CD4-positive, alpha-beta T cell treated with Interleukin-21 for 1 hour (primary cell): ENCODE measurements around the gene WBP1L.

Experiments
- DNase-seq: peaks from one replicate; pipeline ENCODE4 v3.0.0-alpha.2; 2020

The WBP1L gene

DNA sequence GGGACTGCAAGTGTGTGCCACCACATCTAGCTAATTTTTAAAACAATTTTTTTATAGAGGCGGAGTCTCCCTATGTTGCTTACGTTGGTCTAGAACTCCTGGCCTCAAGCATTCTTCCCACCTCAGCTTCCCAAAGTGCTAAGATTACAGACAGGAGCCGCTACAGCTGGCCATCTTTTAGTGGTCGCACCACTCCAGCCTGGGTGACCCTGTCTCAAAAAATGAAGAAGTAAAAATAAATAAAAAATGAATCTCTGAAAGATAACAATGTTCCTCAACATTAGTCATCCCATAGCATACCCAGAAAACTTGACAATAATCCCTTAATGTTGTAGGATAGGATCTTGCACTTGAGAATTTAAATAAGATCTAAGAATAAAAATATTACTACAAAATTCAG lies 18.2 kb downstream of the WBP1L start:
- DNase-seq = no peak

- no peak for DNase-seq
Measured at GRCh38 chr10:102762401-102763015, 18.8 kb downstream of the WBP1L start.

DNA sequence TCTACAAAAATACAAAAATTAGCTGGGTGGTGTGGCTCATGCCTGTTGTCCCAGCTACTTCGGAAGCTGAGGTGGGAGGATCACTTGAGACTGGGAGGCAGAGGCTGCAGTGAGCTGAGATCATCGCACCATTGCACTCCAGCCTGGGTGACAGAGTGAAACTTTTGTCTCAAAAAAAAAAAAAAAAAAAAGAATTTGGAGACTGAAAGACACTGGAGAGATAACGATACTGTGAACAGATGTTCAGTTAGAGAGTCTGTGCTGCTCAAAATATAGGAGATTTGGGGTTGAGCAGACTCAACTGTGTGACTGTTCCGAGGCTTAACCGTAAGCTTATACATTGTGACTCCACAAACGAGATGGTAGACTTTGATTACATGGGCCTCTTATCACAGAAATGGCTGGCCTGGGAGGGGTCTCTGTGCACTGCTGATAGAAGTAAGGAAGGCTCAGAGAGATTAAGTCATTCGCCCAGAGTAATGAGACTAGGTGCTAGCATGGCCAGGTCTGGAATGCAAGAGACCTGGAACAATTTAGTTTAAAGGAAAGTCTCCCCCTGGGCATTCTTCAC lies 19.4 kb downstream of the WBP1L start:
- DNase-seq = no peak

DNA sequence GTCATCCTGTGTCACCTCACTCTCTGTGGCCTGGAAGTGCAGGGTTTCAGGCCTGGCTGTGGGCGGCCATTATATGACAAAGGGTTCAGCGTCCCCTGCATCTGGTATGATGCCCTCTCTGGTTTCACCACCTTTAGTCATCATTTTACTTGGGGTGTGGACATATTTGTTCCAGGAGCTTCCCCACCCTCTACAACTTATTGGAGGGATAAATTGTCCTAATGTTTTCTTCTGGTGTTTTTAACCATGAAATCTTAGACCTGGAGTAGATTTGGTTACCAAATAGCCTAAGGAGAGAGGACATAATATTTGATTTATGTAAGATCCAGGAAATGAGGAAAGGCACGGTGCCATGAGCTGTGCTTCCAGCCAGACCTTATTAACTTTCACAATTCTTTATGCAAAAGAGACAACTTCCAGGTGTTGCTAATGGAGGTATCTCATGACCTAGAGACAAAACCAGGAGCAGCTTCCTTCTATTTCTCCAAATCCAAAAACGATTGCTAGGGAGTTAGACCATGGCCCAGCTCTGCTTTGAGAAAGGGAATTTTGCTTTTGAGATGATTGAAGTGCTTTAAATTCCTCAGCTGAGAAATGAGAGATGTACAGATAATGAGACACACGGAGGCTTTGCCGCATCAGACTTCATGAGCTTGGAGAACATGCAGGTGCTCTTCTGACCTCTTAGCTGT lies 20.9 kb downstream of the WBP1L start:
- DNase-seq = no peak

GRCh38 chr10:102765336-102765735 lies 21.6 kb downstream of the WBP1L start:
- DNase-seq = no peak

- DNase-seq = no peak
Measured at GRCh38 chr10:102767428-102768160, 23.8 kb downstream of the WBP1L start.

DNA sequence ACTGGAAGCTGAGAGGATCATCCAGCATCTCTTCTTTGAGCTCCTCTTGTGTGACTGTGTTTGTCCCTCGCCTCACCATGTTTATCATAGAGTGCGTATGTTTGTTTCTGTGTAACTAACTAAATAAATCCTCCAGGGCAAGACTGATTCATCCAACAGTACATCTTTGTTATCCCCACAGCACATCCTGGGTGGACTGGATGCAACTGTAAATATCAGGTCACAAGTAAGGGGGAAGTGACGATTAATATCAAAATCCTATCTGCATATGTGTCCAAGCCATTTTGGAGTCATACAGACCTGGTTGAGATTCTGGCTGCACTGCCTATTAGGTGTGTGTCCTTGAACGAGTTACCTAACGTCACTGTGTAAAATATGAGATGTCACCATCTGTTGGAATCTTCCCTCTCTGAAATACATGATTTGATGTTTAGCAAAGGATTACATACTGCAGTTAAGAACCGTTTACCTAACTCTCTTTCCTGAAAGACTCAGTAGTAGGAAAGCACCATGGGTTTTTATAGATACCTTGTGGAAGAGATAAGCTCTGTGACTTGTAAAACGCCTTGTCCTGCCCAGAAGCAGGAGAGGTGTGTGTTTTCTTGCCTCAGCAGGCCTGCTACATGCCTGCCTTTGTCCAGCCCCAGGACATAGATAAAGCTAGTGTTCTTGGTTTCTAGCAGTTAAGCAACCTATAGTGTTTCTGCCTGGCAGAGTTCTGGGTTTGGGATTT lies 25.8 kb downstream of the WBP1L start:
- DNase-seq = no peak

- no peak for DNase-seq
Measured at GRCh38 chr10:102770108-102770482, 26.3 kb downstream of the WBP1L start.

- no peak for DNase-seq
Measured at GRCh38 chr10:102770792-102771191, 27.0 kb downstream of the WBP1L start.

DNA sequence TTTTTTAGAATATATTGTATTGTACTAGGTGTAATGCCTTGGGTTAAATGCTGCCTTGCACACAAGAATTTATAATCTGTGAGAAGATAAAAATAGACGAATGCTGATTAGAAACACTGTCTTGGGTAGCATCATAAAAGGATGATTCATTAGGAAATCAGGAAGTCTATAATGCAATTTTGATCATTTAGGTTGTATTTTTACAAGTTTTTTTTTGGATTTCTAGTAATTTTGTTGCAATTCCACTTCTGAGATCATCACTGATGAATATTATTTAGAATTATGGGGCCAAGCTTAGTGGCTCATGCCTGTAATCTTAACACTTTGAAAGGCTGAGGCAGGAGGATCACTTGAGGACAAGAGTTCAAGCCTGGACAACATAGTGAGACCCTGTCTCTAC lies 29.6 kb downstream of the WBP1L start:
- DNase-seq = no peak

- DNase-seq = peak; percentile 36
Measured at GRCh38 chr10:102773986-102774385, 30.2 kb downstream of the WBP1L start.

DNA sequence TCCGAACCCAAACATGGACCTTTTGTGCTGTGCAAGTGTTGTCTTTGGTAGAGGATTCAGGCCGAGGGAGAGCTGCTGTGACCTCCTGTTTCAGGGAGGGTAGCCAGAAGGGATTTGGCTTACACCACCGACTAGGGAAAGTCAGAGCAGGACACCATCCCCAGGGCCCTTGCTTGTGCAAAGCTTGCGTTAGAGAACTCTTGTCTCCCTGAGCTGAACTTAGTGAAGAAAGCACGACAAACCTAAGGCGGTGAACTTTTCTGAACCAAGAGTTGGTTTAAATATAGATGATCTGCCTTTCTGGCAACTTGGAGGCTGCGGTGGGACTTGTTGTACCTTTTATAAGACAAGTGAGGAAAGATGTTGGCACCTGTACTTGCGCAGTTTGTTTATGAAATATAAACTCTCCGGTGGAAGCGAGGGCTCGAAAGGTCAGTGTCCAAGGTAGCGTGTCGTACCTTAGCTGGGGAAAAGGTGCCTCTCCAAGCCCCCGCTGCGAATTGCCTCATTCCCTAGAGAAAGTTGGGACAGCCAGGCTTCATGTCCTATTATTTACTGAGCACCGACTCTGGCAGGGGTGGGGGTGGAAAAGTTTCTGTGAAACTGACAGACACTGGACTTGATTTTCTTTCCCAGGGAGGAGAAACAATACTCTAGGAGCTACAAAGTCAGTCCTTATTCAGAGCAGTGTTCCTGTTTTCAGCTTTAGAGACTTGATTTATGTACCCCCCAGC lies 31.6 kb downstream of the WBP1L start:
- DNase-seq = no peak

GRCh38 chr10:102775935-102776669 lies 32.4 kb downstream of the WBP1L start:
- DNase-seq = peak; percentile 18

DNA sequence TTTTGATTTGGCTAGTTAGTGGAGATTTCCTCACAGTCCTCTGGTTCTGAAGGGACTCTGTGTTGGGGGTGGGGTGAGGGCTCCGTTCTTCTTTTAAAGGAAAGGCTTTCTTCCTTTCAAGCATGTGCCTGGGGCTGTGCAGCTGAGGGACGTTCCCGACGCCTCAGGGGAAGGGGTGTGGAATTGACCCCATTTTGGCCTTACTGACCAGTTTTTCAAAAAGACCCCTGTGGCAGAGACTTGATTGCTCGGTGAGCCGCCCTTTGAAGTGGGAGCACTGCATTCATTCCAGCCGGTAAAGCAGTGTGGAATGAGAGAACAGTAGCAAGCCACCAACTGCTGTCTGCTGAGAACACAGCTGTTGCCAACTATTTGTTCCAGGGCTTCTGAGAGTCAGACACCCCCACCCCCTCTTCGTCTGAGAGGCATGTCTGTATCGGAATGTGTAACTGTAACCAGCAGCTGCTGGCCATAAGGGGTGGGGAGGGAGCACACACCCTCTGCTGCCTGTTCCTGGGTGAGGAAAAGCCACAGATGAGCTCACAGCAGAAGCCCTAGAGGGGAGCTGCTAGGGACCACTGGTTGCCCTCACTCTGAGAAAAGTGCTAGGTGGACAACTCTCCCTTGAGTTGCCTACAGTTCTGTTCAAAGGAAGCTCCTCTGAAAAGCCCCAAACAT lies 33.2 kb downstream of the WBP1L start:
- no peak for DNase-seq

GRCh38 chr10:102777711-102778453 lies 34.1 kb downstream of the WBP1L start:
- DNase-seq = no peak

GRCh38 chr10:102778781-102779180 lies 35.0 kb downstream of the WBP1L start:
- DNase-seq = no peak

DNA sequence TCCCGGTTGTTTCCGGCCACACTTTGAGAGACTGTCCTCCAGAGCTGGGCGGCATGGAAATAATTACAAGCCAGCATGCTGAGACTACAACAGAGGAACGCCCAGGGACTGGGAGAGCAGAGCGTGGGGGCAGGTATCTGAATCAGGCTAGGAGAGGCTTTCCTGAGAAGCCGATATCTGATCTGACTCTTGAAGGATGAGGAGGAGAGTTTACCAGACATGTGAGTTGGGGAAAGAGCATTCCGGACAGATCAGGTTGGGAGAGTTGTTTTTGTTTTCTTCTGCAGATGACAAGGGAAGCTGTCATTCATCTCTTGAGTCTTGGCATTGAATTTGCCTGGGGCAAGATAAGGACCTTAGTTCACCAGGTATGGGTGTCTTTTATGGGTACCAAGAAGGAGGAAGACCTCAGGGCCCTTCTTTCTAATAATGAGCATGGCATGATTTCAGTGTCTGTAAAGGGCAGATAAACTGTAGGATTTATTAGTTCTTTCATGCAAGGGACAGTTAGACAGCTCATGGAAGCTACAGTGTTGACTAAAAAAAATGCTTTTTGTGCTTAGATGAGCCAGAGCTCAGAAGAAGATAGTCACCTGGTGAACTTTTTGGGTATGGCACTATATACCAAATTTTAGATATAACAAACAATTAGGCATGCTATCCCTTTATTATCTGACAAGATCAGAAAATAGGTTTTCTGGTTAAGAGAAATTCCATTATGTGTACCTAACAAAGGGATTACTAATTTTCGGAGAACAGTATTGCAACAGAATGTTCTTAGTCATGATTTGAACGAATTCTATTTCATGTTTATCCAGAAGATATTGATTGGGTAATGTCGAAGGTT lies 36.2 kb downstream of the WBP1L start:
- DNase-seq = no peak

- DNase-seq = no peak
Measured at GRCh38 chr10:102780527-102780808, 36.7 kb downstream of the WBP1L start.

DNA sequence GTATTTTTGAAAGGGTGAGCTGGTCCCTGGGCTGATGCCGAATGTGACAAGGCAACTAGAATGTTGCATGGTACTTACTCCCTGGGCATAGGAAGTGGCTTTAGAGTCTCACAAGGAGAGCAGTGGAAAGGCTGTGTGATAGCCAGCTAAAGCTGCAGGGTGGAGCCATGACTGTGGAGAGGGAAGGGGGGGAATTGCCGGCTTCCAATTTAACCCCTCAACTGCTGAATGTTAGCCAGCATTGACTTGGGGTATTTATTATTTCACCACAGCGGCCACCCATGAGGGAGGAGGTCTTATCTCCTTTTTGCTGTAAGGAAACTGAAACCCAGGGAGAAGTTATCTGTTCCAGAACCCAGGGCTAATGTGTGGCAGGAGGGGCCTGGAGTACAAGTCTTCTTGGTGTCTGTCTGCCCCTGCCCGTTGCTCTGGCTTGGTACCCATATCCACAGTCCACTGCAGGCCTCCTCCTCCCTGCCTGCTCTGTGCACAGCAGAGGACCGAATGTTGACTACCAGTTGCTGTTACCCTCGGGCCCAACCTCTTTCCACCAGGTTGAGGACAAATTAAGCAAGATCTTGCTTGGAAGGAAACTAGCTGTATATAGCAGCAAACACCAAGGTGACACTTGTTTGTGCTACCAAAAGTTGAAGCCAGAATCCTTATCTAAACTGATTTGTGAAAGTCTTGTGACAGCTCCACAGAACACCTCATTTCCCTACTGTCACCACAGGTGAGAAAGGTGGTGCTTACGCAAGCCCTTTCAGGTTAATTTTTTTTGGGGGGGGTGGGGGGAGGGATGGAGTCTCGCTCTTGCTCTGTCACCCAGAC lies 37.6 kb downstream of the WBP1L start:
- no peak for DNase-seq
